HepG2 (cell line): ENCODE measurements around the gene SESN1. TPM values are rescaled to one million over a fixed set of nuclear protein-coding genes. Genes with fewer than 3 reads are reported as not detected.
A peak's percentile ranks its signal among the peaks of the same experiment; 100 is the strongest.

Source experiments
- CHD2 ChIP-seq: IDR thresholded peaks from 2 replicates; pipeline ENCODE4 v1.6.1; 2011; ENCODE audit warnings: low read depth, low read length, improper control_type of control experiment
- HDAC2 ChIP-seq: sonication (generic); formaldehyde crosslinking; IDR thresholded peaks from 2 replicates; pipeline ENCODE4 v1.4.0; 2020; ENCODE audit warnings: missing genetic modification reagents
- HMG20A ChIP-seq: IDR thresholded peaks from 2 replicates; pipeline ENCODE4 v1.6.1; 2016; ENCODE audit warnings: borderline replicate concordance
- MED13 ChIP-seq: sonication (generic); formaldehyde crosslinking; IDR thresholded peaks from 2 replicates; pipeline ENCODE4 v1.5.0; 2020; ENCODE audit warnings: missing genetic modification reagents
- PAWR ChIP-seq: sonication (generic); formaldehyde crosslinking; IDR thresholded peaks from 2 replicates; pipeline ENCODE4 v1.4.0; 2020; ENCODE audit warnings: missing genetic modification reagents, mild to moderate bottlenecking, borderline replicate concordance
- PHB2 ChIP-seq: fragments of 450-650 bp; IDR thresholded peaks from 2 replicates; pipeline ENCODE4 v1.6.1; 2018; ENCODE audit not compliant: partially characterized antibody
- RARA ChIP-seq: IDR thresholded peaks from 2 replicates; pipeline ENCODE4 v1.6.1; 2016; ENCODE audit warnings: missing genetic modification reagents, missing compliant biosample characterization
- RFXAP ChIP-seq: sonication (generic); formaldehyde crosslinking; IDR thresholded peaks from 2 replicates; pipeline ENCODE4 v1.4.0; 2020; ENCODE audit warnings: missing genetic modification reagents, borderline replicate concordance
- SAP130 ChIP-seq: IDR thresholded peaks from 2 replicates; pipeline ENCODE4 v1.6.1; 2016; ENCODE audit warnings: low read depth
- ZNF317 ChIP-seq: sonication (generic); formaldehyde crosslinking; IDR thresholded peaks from 2 replicates; pipeline ENCODE4 v1.5.0; 2020; ENCODE audit warnings: mild to moderate bottlenecking, missing genetic modification reagents
- ZSCAN20 ChIP-seq: sonication (generic); formaldehyde crosslinking; IDR thresholded peaks from 2 replicates; pipeline ENCODE4 v1.4.0; 2020; ENCODE audit warnings: missing genetic modification reagents, mild to moderate bottlenecking, borderline replicate concordance
- polyA plus RNA-seq, 8 experiments: library from polyadenylated mRNA; depleted of rRNA in 3 of 8; stranded (reverse) in 7 of 8; unstranded in 1 of 8; fragments of >200 nt; fragmentation: Illumina TruSeq in 4 of 8; extraction: Trizol in 4 of 8; gene quantifications; 2 replicates each; pipeline versions ENCODE4 v1.2.1 to v1.2.3, GENCODE V29; 2011 to 2016; ENCODE audit warnings: low read depth in 4 of 8, missing spikeins in 1 of 8, mixed read lengths in 1 of 8; ENCODE audit not compliant: insufficient read depth in 1 of 8
- total RNA-seq, 5 experiments: library from RNA; depleted of rRNA; stranded (reverse); fragments of >200 nt; fragmentation: Illumina TruSeq; extraction: Trizol; gene quantifications; 2 replicates each; pipeline ENCODE4 v1.2.3, GENCODE V29; 2016; ENCODE audit warnings: low read depth in 1 of 5
- TF ChIP-seq, protein P1 (sequence below): sonication (generic); formaldehyde crosslinking; IDR thresholded peaks from 2 replicates; pipeline ENCODE4 v1.5.0; 2020; ENCODE audit warnings: mild to moderate bottlenecking, missing genetic modification reagents, borderline replicate concordance
- TF ChIP-seq, protein P2 (sequence below): sonication (generic); formaldehyde crosslinking; IDR thresholded peaks from 2 replicates; pipeline ENCODE4 v1.9.0; 2022; ENCODE audit warnings: low read depth, missing genetic modification reagents
- TF ChIP-seq, protein P3 (sequence below): sonication (generic); formaldehyde crosslinking; IDR thresholded peaks from 2 replicates; pipeline ENCODE4 v1.4.0; 2020; ENCODE audit warnings: missing genetic modification reagents
- TF ChIP-seq, protein P4 (sequence below): sonication (generic); formaldehyde crosslinking; IDR thresholded peaks from 2 replicates; pipeline ENCODE4 v1.5.0; 2020; ENCODE audit warnings: missing genetic modification reagents

The SESN1 gene
- total and polyA plus RNA-seq, 2 of the 13 experiments (the other 11 are each of a cell fraction or from before 2014, with no cell fraction given) = 24.9 to 44.7 TPM

DNA sequence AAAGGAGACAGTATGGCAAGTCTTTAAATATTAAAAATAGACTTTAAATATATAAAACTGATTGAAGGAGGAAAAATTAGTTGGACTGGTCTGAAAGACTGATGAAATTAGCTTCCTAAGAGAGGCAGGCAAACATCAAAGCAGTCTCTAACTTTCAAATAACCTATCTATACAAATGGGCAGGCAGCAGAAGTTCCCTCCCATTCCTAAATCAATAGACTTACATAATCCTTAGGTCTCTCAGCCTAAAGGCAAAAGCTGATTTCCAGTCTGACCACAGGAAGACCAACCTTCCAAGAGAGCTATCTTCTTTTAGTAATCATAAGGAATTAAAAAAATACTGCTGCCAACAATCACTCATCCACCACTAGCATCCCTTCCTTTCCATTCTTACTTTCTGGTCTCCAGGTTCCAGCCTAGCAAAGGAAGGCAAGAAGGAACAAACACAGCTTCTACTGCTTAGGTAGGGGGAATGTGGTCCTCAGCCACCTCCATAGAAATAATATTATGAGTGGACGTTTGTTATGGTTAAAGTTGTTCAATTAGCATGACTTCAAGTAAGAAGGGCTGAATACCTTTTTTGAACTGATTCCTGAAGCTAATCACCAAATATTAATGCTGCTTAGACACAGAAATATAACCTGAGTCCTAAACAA lies 44.1 kb downstream of the SESN1 start (continued):
- TF ChIP-seq, protein P1, sequence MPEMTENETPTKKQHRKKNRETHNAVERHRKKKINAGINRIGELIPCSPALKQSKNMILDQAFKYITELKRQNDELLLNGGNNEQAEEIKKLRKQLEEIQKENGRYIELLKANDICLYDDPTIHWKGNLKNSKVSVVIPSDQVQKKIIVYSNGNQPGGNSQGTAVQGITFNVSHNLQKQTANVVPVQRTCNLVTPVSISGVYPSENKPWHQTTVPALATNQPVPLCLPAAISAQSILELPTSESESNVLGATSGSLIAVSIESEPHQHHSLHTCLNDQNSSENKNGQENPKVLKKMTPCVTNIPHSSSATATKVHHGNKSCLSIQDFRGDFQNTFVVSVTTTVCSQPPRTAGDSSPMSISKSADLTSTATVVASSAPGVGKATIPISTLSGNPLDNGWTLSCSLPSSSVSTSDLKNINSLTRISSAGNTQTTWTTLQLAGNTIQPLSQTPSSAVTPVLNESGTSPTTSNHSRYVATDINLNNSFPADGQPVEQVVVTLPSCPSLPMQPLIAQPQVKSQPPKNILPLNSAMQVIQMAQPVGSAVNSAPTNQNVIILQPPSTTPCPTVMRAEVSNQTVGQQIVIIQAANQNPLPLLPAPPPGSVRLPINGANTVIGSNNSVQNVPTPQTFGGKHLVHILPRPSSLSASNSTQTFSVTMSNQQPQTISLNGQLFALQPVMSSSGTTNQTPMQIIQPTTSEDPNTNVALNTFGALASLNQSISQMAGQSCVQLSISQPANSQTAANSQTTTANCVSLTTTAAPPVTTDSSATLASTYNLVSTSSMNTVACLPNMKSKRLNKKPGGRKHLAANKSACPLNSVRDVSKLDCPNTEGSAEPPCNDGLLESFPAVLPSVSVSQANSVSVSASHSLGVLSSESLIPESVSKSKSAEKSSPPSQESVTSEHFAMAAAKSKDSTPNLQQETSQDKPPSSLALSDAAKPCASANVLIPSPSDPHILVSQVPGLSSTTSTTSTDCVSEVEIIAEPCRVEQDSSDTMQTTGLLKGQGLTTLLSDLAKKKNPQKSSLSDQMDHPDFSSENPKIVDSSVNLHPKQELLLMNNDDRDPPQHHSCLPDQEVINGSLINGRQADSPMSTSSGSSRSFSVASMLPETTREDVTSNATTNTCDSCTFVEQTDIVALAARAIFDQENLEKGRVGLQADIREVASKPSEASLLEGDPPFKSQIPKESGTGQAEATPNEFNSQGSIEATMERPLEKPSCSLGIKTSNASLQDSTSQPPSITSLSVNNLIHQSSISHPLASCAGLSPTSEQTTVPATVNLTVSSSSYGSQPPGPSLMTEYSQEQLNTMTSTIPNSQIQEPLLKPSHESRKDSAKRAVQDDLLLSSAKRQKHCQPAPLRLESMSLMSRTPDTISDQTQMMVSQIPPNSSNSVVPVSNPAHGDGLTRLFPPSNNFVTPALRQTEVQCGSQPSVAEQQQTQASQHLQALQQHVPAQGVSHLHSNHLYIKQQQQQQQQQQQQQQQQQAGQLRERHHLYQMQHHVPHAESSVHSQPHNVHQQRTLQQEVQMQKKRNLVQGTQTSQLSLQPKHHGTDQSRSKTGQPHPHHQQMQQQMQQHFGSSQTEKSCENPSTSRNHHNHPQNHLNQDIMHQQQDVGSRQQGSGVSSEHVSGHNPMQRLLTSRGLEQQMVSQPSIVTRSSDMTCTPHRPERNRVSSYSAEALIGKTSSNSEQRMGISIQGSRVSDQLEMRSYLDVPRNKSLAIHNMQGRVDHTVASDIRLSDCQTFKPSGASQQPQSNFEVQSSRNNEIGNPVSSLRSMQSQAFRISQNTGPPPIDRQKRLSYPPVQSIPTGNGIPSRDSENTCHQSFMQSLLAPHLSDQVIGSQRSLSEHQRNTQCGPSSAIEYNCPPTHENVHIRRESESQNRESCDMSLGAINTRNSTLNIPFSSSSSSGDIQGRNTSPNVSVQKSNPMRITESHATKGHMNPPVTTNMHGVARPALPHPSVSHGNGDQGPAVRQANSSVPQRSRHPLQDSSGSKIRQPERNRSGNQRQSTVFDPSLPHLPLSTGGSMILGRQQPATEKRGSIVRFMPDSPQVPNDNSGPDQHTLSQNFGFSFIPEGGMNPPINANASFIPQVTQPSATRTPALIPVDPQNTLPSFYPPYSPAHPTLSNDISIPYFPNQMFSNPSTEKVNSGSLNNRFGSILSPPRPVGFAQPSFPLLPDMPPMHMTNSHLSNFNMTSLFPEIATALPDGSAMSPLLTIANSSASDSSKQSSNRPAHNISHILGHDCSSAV (CRISPR knock-in tag) = no peak
- TF ChIP-seq RFXAP (CRISPR knock-in tag) (no peak), HMG20A (peak; percentile 44; the same call in 1 of the 2 replicates), CHD2 (no peak), RARA (0 out of 2 replicates have a peak, but pooled peaks have one; percentile 20), HDAC2 (CRISPR knock-in tag) (peak; percentile 41; the same call in 1 of the 2 replicates), PHB2 (no peak), PAWR (no peak), ZNF317 (CRISPR knock-in tag) (no peak), MED13 (no peak), SAP130 (CRISPR knock-in tag) (peak; percentile 55; the same call in 1 of the 2 replicates), ZSCAN20 (no peak)
- TF ChIP-seq, protein P2, sequence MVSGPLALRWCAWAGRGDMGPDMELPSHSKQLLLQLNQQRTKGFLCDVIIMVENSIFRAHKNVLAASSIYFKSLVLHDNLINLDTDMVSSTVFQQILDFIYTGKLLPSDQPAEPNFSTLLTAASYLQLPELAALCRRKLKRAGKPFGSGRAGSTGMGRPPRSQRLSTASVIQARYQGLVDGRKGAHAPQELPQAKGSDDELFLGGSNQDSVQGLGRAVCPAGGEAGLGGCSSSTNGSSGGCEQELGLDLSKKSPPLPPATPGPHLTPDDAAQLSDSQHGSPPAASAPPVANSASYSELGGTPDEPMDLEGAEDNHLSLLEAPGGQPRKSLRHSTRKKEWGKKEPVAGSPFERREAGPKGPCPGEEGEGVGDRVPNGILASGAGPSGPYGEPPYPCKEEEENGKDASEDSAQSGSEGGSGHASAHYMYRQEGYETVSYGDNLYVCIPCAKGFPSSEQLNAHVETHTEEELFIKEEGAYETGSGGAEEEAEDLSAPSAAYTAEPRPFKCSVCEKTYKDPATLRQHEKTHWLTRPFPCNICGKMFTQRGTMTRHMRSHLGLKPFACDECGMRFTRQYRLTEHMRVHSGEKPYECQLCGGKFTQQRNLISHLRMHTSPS (CRISPR knock-in tag) = no peak
- TF ChIP-seq, protein P3, sequence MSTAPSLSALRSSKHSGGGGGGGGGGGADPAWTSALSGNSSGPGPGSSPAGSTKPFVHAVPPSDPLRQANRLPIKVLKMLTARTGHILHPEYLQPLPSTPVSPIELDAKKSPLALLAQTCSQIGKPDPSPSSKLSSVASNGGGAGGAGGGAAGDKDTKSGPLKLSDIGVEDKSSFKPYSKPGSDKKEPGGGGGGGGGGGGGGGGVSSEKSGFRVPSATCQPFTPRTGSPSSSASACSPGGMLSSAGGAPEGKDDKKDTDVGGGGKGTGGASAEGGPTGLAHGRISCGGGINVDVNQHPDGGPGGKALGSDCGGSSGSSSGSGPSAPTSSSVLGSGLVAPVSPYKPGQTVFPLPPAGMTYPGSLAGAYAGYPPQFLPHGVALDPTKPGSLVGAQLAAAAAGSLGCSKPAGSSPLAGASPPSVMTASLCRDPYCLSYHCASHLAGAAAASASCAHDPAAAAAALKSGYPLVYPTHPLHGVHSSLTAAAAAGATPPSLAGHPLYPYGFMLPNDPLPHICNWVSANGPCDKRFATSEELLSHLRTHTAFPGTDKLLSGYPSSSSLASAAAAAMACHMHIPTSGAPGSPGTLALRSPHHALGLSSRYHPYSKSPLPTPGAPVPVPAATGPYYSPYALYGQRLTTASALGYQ (CRISPR knock-in tag) = peak; percentile 43; the same call in 1 of the 2 replicates
- TF ChIP-seq, protein P4, sequence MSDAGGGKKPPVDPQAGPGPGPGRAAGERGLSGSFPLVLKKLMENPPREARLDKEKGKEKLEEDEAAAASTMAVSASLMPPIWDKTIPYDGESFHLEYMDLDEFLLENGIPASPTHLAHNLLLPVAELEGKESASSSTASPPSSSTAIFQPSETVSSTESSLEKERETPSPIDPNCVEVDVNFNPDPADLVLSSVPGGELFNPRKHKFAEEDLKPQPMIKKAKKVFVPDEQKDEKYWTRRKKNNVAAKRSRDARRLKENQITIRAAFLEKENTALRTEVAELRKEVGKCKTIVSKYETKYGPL (CRISPR knock-in tag) = peak; percentile 82
- TF ChIP-seq, all 625 proteins: peak for 42
